GM21737 (cell line): Measurements from ENCODE around the gene TMEM145.
"Not testable (repeated sequence)": the region's sequence is repeated elsewhere in the genome, so short reads cannot be mapped to it uniquely, and the experiment has no call there.

Experiments
- ATAC-seq: cut with Tn5 transposase; IDR thresholded peaks from one replicate; pipeline ENCODE4 v1.9.1; 2021; ENCODE audit warnings: mild to moderate bottlenecking, moderate library complexity; ENCODE audit not compliant: unreplicated experiment

The TMEM145 gene

GRCh38 chr19:42333975-42334696 is 21.0 kb downstream of the TMEM145 start:
- ATAC-seq: no peak

DNA sequence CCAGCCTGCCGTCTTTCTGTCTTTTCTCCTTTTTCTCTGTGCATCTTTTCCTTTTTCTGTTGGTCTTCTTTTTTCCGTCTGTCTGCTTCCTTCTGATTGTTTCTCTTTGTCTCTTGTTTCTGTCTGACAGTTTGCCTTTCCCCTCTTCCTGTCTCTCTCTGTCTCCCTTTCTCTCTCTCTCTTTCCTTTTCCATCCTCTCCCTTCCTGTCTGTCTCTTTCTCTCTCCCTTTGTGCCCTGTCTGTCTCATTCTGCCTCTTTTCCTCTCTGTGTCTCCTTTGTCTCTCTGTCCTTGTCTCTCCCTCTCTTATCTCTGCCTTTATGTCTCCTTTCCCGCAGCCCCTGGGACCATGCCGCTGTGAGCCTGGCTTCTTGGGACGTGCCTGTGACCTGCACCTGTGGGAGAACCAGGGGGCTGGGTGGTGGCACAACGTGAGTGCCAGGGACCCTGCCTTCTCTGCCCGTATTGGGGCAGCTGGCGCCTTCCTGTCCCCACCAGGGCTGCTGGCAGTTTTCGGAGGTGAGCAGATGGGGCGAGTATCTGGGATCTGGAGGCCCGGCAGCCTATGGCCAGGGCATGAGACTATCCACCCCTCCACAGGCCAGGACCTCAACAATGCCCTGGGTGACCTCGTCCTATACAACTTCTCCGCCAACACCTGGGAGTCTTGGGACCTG is 21.7 kb downstream of the TMEM145 start:
- no peak for ATAC-seq

GRCh38 chr19:42335374-42335936 is 22.3 kb downstream of the TMEM145 start:
- ATAC-seq: no peak

DNA sequence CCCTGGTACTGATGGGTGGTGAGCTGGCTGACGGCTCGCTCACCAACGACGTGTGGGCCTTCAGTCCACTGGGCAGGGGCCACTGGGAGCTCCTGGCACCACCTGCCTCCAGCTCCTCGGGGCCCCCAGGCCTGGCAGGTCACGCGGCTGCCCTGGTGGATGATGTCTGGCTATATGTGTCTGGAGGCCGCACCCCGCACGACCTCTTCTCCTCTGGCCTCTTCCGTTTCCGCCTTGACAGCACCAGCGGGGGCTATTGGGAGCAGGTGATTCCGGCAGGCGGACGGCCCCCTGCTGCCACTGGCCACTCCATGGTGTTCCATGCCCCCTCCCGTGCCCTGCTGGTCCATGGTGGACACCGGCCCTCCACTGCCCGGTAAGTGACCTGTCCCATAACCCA is 22.9 kb downstream of the TMEM145 start:
- no peak for ATAC-seq

DNA sequence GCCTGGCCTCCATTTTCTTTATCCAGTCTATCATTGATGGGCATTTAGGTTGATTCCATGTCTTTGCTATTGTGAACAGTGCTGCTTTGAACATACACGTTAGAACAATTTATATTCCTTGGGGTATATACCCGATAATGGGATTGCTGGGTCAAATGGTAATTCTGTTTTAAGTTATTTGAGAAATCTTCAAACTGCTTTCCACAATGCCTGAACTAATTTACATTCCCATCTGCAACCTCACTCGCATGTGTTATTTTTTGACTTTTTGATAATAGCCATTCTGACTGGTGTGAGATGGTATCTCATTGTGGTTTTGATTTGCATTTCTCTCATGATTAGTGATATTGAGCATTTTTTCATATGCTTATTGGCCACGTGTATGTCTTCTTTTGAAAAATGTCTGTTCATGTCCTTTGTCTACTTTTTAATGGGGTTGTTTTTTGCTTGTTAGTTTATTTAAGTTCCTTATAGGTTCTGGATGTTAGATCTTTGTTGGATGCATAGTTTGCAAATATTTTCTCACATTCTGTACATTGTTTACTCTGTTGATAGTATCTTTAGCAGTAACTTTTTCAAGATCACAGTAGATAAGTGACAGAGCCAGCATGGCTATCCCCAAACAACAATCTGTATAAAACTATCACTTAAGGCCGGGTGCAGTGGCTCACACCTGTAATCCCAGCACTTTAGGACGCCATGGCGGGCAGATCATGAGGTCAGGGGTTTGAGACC is 26.2 kb downstream of the TMEM145 start:
- ATAC-seq: not testable (repeated sequence)

DNA sequence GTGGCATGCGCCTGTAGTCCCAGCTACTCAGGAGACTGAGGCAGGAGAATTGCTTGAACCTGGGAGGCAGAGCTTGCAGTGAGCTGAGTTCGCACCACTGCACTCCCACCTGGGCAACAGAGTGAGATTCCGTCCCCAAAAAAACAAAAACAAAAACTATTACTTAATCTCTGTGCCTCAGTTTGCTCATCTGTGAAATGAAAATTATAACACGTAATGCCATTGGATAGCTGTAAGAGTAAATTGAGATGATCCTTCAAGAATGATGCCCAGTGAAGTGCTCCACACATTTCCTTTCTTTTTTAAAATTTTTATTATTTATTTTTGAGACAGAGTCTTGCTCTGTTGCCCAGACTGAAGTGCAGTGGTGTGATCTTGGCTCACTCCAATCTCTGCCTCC is 26.8 kb downstream of the TMEM145 start:
- not testable (repeated sequence) for ATAC-seq

GRCh38 chr19:42343344-42344110 is 30.4 kb downstream of the TMEM145 start:
- ATAC-seq: no peak

DNA sequence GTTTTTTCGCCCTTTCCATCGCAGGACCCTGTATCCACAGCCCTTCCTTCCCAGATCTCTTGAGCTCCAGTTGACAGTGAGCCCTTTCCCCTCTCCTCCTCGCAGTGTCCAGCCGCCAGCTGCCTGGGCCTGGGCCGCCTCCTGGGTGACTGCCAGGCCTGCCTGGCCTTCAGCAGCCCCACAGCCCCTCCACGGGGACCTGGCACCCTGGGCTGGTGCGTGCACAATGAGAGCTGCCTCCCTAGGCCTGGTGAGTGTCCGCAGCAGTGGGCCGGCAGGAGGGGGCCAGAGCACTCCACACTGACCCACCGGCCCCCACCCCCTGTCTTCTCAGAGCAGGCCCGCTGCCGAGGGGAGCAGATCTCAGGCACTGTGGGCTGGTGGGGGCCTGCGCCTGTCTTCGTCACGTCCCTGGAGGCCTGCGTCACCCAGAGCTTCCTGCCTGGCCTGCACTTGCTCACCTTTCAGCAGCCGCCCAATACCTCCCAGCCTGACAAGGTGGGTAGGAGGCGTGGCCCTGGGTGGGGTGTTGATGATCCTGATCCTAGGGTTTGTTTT is 31.3 kb downstream of the TMEM145 start:
- no peak for ATAC-seq

DNA sequence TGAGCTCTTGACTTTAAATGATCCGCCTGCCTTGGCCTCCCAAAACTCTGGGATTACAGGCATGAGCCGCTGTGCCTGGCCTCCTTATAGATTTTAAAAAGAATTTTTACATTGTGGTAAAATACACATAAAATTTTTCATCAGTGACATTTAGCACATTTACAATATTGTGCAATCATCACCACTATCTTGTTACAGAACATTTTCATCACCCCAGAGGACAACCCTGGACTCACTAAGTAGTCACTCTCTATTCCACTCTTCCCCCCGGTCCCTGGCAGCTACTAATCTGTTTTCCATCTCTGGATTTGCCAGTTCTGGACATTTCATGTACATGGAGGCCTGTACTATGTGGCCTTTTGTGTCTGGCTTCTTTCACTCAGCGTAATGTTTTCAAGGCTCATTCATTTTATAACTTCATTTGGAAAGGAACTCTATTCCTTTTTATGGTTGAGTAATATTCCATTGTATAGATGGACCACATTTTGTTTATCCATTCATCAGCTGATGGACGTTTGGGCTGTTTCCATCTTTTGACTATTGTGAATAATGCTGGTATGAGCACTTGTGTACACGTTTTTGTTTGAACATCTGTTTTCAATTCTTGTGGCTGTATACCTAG is 32.2 kb downstream of the TMEM145 start:
- no peak for ATAC-seq

DNA sequence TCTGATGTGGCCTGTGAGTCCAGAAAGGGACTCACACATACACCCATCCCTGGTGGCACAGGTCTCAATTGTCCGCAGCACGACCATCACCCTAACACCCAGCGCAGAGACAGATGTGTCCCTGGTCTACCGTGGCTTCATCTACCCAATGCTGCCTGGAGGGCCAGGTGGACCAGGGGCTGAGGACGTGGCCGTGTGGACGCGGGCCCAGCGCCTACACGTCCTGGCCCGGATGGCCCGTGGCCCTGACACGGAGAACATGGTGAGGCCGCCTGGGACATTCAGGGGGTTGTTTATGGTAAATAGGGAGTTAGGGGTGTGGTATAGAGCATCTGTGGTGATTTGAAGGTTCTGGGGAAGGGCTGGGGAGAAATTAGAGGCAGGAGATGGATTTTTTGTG is 35.1 kb downstream of the TMEM145 start:
- no peak for ATAC-seq

- ATAC-seq: no peak
Measured at GRCh38 chr19:42349378-42350107, 36.4 kb downstream of the TMEM145 start.

GRCh38 chr19:42350417-42350816 is 37.3 kb downstream of the TMEM145 start:
- ATAC-seq: no peak

DNA sequence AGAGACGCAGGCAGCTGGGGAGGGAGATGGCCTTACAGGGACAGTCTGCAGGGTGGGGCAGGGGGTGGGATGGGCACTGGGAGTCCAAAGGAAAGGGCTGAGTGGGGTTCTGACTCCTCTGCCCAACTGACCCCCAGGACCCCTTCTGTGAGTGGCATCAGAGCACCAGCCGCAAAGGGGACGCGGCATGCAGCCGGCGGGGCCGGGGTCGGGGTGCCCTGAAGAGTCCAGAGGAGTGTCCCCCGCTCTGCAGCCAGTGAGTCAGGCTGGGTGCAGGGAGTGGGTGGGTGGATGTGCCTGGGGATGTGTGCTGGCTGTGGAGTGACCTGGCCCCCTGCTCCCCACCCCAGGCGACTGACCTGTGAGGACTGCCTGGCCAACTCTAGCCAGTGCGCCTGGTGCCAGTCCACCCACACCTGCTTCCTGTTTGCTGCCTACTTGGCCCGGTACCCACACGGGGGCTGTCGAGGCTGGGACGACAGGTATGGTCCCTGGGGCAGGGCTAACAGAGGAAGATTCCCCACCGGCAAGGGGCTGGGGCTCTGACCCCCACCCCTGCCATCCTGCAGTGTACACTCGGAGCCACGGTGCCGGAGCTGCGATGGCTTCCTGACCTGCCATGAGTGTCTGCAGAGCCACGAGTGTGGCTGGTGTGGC is 38.1 kb downstream of the TMEM145 start:
- no peak for ATAC-seq

- ATAC-seq: no peak
Measured at GRCh38 chr19:42352301-42353259, 39.5 kb downstream of the TMEM145 start.

DNA sequence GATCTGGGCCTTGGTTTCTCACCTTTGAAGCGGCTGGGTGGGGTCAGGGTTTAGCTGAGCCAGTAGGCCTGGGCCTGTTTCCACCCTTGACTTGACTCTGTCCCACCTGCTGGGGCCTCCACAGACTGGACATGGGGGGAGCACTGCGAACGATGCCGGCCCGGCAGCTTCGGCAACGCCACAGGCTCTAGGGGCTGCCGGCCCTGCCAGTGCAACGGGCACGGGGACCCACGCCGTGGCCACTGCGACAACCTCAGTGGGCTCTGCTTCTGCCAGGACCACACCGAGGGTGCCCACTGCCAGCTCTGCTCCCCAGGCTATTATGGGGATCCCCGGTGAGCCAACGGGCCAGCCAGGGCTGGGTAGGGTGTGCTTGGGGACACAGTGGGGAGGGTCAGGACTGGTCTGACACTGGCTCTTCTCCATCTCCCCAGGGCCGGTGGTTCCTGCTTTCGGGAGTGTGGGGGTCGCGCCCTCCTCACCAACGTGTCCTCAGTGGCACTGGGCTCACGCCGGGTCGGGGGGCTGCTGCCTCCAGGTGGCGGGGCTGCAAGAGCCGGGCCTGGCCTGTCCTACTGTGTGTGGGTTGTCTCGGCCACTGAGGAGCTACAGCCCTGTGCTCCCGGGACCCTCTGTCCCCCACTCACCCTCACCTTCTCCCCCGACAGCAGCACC is 40.4 kb downstream of the TMEM145 start:
- no peak for ATAC-seq

DNA sequence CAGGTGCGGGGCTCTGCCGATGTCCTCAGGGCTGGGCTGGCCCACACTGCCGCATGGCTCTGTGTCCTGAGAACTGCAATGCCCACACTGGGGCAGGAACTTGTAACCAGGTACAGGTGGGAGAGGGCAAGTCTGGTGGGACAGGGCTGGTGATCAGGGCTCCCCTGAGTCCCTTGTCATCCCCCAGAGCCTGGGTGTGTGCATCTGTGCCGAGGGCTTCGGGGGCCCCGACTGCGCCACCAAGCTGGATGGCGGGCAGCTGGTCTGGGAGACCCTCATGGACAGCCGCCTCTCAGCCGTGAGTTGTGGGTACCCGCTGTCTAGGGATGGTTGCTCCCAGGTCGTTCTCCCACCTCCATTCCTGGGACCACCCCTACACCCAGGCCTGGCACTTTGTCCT is 42.8 kb downstream of the TMEM145 start:
- ATAC-seq: no peak

GRCh38 chr19:42356686-42357085 is 43.6 kb downstream of the TMEM145 start:
- ATAC-seq: no peak
